ENCODE results near the gene SGMS1. TPM values are rescaled to one million over a fixed set of nuclear protein-coding genes. Genes with fewer than 3 reads are reported as not detected.
"Not testable (repeated sequence)": the region's sequence is repeated elsewhere in the genome, so short reads cannot be mapped to it uniquely, and the experiment has no call there.

The SGMS1 gene
- total RNA-seq, 1 experiment from 2014 or later: 19.7 TPM

DNA sequence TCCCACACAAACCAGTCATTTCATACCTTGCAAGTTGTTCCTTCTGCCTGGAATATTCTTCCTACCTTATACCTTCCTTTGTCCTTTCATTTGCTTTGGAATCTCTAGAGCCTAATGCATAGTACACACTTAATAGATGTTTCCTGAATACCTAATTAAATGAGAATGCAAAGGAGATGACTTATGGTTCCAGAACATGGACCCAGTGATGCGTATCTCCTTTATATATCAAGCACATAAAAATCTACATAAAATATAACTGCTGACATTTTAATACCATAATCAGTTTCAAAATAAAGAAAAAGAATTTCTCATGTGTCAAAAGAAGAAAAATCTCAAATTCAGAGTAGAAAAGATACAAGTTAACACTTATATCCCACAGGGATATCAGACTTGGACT lies 261.8 kb downstream of the SGMS1 start:
- Histone ChIP-seq H3K27me3 (no peaks in the 10 kb centered on the region), H3K4me3 (no peak overlapping the region), H3K9me3 (no peaks in the 10 kb centered on the region), H3K36me3 (no peaks in the 10 kb centered on the region)
- no peak for DNase-seq

DNA sequence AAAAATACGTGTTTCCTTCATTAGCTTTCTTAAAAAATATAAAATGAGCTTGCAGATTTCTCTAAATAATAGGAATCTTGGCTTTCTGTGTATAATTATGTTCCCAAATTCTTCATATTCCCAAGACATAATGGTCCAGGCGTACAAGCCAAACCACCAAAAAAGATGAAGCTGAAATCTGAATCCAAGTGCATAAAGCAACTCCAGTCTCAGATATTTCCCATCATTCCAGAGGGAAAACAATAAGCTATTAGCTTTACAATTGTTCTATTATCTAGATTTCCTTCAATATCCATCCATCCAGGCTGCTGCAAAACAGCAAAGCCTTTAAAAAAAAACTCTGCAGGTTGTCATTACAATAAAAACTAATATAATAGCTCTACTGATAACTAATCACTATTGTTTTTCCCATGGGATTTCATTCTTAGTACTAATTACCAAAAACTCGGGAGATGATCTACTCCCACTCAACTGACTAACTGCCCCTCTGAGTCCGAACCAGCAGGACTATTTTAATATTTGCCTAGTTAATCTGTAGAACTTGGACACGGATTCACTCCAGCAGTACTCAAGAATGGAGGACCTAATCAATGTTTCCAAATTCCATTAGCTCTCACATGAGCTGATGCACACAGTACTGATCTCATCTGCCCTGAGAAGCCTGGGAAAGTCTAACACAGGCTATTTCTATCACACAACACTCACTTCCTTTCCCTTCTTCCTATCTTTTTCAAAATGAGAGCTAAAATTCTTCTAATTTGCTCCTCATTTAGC lies 263.5 kb downstream of the SGMS1 start:
- no peak for DNase-seq
- H3K36me3 ChIP-seq: no peaks in the 10 kb centered on the region
- no peaks in the 10 kb centered on the region for H3K9me3 ChIP-seq
- H3K4me3 ChIP-seq: no peak overlapping the region
- no peaks in the 10 kb centered on the region for H3K27me3 ChIP-seq

- H3K4me3 ChIP-seq: no peak overlapping the region
- H3K27me3 ChIP-seq: no peaks in the 10 kb centered on the region
- 0 out of 2 replicates have a peak, but pooled peaks cover under 1% of the 10 kb centered on the region for H3K9me3 ChIP-seq
- no peaks in the 10 kb centered on the region for H3K36me3 ChIP-seq
- no peak for DNase-seq
Observed at GRCh38 chr10:50358925-50359687, 264.6 kb downstream of the SGMS1 start.

DNA sequence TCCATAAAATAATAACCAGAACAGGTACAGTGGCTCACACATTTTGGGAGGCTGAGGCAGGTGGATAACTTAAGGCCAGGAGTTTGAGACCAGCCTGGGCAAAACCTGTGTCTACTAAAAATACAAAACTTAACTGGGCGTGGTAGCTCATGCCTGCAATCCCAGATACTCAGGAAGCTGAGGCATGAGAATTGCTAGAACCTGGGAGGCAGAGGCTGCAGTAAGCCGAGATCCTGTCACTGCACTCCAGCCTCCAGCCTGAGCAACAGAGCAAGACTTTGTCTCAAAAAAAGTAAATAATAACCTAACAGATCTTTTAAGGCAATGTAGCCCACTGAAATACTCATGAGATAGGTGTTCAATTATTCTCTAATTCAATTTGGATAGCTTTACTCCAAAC lies 265.3 kb downstream of the SGMS1 start:
- Histone ChIP-seq H3K9me3 (0 out of 2 replicates have a peak, but pooled peaks cover 2% of the 10 kb centered on the region), H3K4me3 (no peak overlapping the region), H3K36me3 (no peaks in the 10 kb centered on the region), H3K27me3 (no peaks in the 10 kb centered on the region)
- DNase-seq: no peak

GRCh38 chr10:50356481-50356832 lies 267.3 kb downstream of the SGMS1 start:
- not testable (repeated sequence) for H3K36me3 ChIP-seq, H3K9me3 ChIP-seq, H3K4me3 ChIP-seq, H3K27me3 ChIP-seq, DNase-seq

DNA sequence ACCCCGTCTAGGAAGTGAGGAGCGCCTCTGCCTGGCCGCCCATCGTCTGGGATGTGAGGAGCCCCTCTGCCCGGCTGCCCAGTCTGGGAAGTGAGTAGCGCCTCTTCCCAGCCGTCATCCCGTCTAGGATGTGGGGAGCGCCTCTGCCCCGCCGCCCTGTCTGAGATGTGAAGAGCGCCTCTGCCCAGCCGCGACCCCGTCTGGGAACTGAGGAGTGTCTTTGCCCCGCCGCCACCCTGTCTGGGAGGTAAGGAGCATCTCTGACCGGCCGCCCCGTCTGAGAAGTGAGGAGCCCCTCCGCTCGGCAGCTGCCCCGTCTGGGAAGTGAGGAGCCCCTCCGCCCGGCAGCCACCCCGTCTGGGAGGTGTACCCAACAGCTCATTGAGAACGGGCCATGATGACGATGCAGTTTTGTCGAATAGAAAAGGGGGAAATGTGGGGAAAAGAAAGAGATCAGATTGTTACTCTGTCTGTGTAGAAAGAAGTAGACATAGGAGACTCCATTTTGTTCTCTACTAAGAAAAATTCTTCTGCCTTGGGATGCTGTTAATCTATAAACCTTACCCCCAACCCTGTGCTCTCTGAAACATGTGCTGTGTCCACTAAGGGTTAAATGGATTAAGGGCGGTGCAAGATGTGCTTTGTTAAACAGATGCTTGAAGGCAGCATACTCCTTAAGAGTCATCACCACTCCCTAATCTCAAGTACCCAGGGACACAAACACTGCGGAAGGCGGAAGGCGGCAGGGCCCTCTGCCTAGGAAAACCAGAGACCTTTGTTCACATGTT lies 267.9 kb downstream of the SGMS1 start:
- DNase-seq, H3K4me3 ChIP-seq, H3K9me3 ChIP-seq, H3K36me3 ChIP-seq, H3K27me3 ChIP-seq: not testable (repeated sequence)

DNA sequence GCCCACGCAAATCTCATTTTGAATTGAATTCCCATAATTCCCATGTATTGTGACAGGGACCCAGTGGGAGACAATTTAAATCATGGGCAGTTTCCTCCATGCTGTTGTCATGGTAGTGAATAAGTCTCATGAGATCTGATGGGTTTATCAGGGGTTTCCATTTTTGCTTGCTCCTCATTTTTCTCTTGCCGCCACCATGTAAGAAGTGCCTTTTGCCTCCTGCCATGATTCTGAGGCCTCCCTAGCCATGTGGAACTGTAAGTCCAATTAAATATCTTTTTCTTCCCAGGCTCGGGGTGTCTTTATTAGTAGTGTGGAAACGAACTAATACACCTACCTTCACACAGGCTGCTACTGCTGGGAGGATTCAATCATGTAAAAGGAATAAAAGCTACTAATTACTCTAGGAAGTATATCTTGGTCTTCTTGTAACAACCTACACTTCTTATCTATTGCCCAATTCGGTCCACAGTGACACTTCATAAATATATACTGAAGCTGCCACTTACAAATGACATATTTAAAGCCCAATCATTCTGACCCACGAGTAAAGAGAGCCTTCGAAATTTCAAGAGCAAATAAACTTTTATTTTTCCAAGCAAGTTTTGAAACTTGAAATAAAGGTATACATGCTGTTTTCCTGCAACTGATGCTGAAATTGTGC lies 272.1 kb downstream of the SGMS1 start:
- Histone ChIP-seq H3K4me3 (no peak overlapping the region), H3K27me3 (no peaks in the 10 kb centered on the region), H3K36me3 (peaks cover 5% of the 10 kb centered on the region), H3K9me3 (peaks cover 6% of the 10 kb centered on the region; the same call in 1 of the 2 replicates)
- no peak for DNase-seq

GRCh38 chr10:50350366-50350765 lies 273.4 kb downstream of the SGMS1 start:
- no peak for DNase-seq
- Histone ChIP-seq H3K27me3 (no peaks in the 10 kb centered on the region), H3K36me3 (peaks cover 5% of the 10 kb centered on the region), H3K9me3 (peaks cover 6% of the 10 kb centered on the region; the same call in 1 of the 2 replicates), H3K4me3 (no peak overlapping the region)

DNA sequence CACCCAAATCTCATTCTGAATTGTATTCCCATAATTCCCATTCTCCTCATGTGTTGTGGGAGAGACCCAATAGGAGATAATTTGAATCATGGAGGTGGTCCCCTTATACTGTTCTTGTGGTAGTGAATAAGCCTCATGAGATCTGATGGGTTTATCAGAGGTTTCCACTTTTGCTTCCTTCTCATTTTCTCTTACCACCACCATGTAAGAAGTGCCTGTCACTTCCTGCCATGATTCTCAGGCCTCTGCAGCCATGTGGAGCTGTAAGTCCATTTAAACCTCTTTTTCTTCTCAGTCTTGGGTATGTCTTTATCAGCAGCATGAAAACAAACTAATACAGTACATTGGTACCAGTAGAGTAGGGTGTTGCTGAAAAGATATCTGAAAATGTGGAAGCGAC lies 274.2 kb downstream of the SGMS1 start:
- Histone ChIP-seq H3K36me3 (peaks cover 5% of the 10 kb centered on the region), H3K27me3 (no peaks in the 10 kb centered on the region), H3K4me3 (no peak overlapping the region), H3K9me3 (peaks cover 6% of the 10 kb centered on the region; the same call in 1 of the 2 replicates)
- DNase-seq: no peak

DNA sequence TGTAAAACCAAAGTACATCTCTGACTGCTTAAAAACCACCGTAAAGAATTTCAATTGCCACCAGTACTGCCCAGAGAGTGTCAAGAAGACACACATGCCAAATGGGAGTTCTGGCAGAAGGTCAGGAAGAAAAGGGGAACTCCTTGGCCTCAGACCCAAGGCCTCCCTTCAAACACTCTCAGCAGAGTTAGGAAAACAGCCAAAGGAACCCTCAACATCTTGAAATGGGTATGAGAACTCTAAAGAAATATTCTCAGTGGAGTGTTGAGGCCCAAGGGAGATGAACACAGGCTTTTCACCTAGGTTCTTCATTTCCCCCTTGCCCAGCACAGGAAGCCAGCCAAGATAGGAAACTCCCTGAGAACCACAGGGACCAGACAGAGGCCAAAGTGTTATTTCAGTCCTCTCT lies 276.4 kb downstream of the SGMS1 start:
- H3K4me3 ChIP-seq: no peak overlapping the region
- DNase-seq: no peak
- H3K9me3 ChIP-seq: peaks cover 4% of the 10 kb centered on the region; the same call in 1 of the 2 replicates
- no peaks in the 10 kb centered on the region for H3K27me3 ChIP-seq
- peaks cover 22% of the 10 kb centered on the region for H3K36me3 ChIP-seq

DNA sequence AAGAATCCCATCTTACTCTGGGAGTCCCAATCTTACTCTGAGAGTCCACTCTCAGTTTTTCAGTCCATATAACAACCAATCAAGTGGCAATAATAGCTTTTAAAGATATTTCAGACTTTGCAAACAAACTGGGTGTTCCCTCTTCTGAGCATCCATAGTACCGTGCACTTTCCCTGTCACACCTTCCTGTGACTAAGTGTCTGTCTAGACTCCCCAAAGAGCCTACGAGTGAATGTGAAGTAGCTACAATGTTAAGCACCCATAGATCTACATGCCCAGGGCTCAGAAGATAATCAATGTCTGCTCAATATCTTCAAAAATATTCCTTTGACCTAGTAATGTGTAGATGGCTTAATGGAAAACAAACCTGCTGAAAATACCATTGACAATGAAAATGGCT lies 276.8 kb downstream of the SGMS1 start:
- no peak for DNase-seq

GRCh38 chr10:50345545-50345944 lies 278.2 kb downstream of the SGMS1 start:
- peaks cover 22% of the 10 kb centered on the region for H3K36me3 ChIP-seq
- no peak for DNase-seq
- H3K4me3 ChIP-seq: no peak overlapping the region
- peaks cover 4% of the 10 kb centered on the region; the same call in 1 of the 2 replicates for H3K9me3 ChIP-seq
- no peaks in the 10 kb centered on the region for H3K27me3 ChIP-seq

More for the DNA sequence above, 276.8 kb downstream of the SGMS1 start:
- H3K4me3 ChIP-seq: no peak overlapping the region
- H3K36me3 ChIP-seq: peaks cover 22% of the 10 kb centered on the region
- H3K9me3 ChIP-seq: peaks cover 4% of the 10 kb centered on the region; the same call in 1 of the 2 replicates
- H3K27me3 ChIP-seq: no peaks in the 10 kb centered on the region

- no peak for DNase-seq
Observed at GRCh38 chr10:50343702-50344331, 279.9 kb downstream of the SGMS1 start.

GRCh38 chr10:50341987-50342386 lies 281.8 kb downstream of the SGMS1 start:
- no peaks in the 10 kb centered on the region for H3K27me3 ChIP-seq
- no peak overlapping the region for H3K4me3 ChIP-seq
- DNase-seq: no peak
- no peaks in the 10 kb centered on the region for H3K9me3 ChIP-seq
- peaks cover 21% of the 10 kb centered on the region for H3K36me3 ChIP-seq

More at GRCh38 chr10:50343702-50344331, 279.9 kb downstream of the SGMS1 start:
- Histone ChIP-seq H3K36me3 (peaks cover 21% of the 10 kb centered on the region), H3K9me3 (peaks cover 2% of the 10 kb centered on the region; the same call in 1 of the 2 replicates), H3K27me3 (no peaks in the 10 kb centered on the region), H3K4me3 (no peak overlapping the region)

- Histone ChIP-seq H3K4me3 (no peak overlapping the region), H3K9me3 (no peaks in the 10 kb centered on the region), H3K36me3 (peaks cover 5% of the 10 kb centered on the region), H3K27me3 (no peaks in the 10 kb centered on the region)
- no peak for DNase-seq
Observed at GRCh38 chr10:50336140-50336539, 287.6 kb downstream of the SGMS1 start.

GRCh38 chr10:50335397-50335796 lies 288.4 kb downstream of the SGMS1 start:
- no peaks in the 10 kb centered on the region for H3K27me3 ChIP-seq
- H3K36me3 ChIP-seq: peaks cover 4% of the 10 kb centered on the region
- H3K9me3 ChIP-seq: no peaks in the 10 kb centered on the region
- no peak for DNase-seq
- no peak overlapping the region for H3K4me3 ChIP-seq
